GM12872 (cell line): ENCODE results near the gene CCDC174.

ENCODE experiments used
- CTCF ChIP-seq: IDR thresholded peaks from 3 replicates; pipeline ENCODE4 v1.5.1; 2011; ENCODE audit warnings: low read depth, mild to moderate bottlenecking, low read length, moderate library complexity; ENCODE audit not compliant: insufficient read depth

The CCDC174 gene

DNA sequence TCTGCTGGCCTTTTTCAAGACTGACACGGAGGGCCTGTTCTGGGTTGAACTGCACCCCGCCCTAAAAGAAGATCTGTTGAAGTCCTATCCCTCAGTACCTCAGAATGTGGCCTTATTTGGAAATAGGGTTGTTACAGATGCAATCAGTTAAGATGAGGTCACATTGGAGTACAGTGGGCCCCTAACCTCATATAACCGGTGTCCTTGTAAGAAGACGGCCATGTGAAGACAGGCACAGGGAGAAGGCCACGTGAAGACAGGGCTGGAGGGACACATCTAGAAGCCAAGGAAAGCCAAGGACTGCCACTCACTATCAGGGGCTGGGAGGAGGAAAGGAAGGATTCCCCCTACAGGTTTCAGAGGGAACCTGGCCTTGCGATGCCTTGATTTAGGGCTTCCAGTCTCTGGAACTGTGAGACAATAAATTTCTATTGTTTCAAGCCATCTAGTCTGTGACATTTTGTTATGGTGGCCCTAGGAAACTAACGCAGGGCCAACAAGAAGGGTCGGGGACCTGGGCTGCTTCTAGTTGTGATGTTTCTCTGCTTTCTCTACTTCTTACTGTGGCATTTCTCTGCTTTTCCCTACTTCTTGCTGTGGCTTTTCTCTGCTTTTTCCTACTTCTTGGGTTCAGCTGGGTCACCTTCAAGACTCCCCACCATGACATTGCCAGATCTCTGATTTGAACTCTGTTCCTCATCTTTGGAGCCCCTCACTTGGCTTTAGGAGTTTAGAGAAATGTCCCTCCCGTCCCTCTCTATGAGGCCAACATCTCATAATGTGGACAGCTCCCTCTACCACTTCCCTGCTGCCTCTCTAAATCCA lies 4.8 kb upstream of the CCDC174 start:
- TF ChIP-seq CTCF = no peak

- TF ChIP-seq CTCF = no peak
Measured at GRCh38 chr3:14647976-14648955, 3.3 kb upstream of the CCDC174 start.

DNA sequence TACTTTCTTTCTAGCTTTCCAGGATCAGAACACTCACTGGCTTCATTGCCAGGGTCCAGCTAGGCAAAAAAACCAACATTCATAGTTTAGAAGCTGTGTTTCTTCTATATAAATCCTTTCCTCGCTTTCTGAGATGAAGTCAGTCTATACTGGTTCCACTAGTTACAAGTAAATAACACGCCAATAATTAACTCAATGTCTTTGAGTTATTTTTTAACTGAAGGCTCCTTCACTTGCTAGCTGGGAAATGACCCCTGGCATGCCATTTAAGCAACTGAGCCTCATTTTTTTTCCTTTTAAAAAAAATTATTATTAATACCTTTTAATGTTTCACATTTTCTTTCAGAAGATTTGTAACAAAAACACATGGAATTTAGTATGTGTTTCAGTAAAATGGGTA lies 2.1 kb upstream of the CCDC174 start:
- TF ChIP-seq CTCF = no peak

DNA sequence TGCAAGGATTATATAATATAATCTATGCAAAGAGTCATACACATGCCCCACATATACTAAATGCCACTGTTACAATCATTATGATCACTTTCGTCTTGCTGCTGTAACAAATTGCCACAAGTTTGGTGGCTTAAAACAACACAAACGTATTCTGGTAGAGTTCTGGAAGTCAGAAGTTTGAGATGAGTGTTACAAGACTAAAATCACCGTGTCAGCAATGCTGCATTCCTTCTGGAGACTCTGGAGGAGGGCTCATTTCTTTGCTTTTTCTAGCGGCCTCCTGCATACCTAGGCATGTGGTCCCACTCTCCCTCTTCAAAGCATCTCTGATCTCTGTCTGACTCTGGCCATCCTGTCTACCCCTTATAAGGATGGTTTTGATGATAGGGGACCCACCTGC lies 1.4 kb upstream of the CCDC174 start:
- no peak for TF ChIP-seq CTCF

GRCh38 chr3:14657579-14657978 lies 6.0 kb downstream of the CCDC174 start:
- TF ChIP-seq CTCF = no peak

DNA sequence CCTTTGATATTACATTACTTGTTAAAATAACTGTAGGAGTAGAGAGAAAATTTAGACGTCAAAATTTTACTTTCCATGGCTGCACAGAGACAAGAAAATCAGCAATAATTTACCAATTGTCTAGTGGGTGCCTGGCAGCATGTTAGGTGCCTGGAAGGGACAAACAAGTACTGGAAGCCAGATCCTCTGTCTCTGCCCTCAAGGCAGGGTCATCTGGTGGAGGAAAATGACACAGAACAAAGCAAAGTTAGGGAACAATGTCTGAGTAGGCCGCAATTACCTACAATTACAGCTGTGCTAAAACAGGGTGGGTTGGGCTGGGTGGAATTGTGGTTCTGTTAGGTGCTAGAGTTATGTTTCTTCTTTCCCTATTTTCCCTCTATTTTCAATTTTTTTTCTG lies 7.4 kb downstream of the CCDC174 start:
- no peak for TF ChIP-seq CTCF

GRCh38 chr3:14660942-14661341 lies 9.4 kb downstream of the CCDC174 start:
- no peak for TF ChIP-seq CTCF
